ENCODE measurements around the gene UBE2J2.

Gene UBE2J2

DNA sequence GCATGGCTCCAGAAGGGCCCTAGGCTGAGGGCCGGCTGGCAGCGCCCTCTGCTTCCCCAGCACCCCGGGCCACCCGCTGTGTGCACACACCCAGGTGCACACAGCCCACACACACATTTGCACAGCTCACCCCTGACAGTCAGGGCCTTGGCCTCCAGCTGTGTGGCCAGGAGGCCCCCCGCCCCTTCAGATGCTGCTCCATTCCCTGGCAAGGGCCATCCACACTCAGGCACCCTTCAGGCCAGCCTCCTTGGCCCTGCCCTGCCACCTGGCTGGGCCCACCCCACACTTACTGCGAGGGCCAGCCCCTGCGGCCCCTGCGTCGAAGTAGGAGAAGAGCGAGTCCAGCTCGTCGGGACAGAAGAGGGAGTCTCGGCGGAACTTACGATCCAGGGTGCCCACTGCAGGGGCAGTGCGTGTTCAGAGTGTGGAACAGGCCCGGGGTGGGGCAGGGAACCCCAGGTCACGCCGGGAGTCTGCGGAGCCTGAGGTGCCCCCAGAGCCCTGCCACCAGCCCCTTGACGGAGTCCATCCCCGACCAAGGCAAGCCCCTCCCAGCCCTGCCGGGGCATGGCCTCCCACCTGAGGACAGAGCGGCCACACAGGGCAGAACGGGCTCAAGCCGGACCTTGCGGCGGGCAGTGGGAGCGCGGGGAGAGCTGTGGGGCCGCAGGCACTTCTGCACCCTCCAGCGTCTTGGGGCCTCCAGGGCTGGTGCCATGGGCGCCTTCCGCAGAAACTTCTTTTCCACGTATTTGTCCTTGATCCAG, 21.7 kb upstream of the UBE2J2 start:
- DNase-seq (ENCODE audit: extremely low read depth, low read depth), result no peak
- no peak for TF ChIP-seq CTCF (IDR thresholded peaks at IDR 0.05; ENCODE audit: low read depth, low read length, missing control alignments)
- H3K4me3 ChIP-seq (replicated peaks; ENCODE audit: low read depth, low read length), result no peak overlapping the region

- no peak overlapping the region for H3K4me3 ChIP-seq (replicated peaks; ENCODE audit: low read depth, low read length)
- TF ChIP-seq CTCF (IDR thresholded peaks at IDR 0.05; ENCODE audit: low read depth, low read length, missing control alignments), result no peak
- no peak for DNase-seq (ENCODE audit: extremely low read depth, low read depth)
These were observed 20.7 kb upstream of the UBE2J2 start for GRCh38 chr1:1294250-1294890.

- no peak for TF ChIP-seq CTCF (IDR thresholded peaks at IDR 0.05; ENCODE audit: low read depth, low read length, missing control alignments)
- H3K4me3 ChIP-seq (replicated peaks; ENCODE audit: low read depth, low read length), result no peak overlapping the region
- DNase-seq (ENCODE audit: extremely low read depth, low read depth), result no peak
These were observed 19.9 kb upstream of the UBE2J2 start for GRCh38 chr1:1293263-1294249.

GRCh38 chr1:1292851-1293250, 19.2 kb upstream of the UBE2J2 start:
- no peak overlapping the region for H3K4me3 ChIP-seq (replicated peaks; ENCODE audit: low read depth, low read length)
- DNase-seq (ENCODE audit: extremely low read depth, low read depth), result no peak
- TF ChIP-seq CTCF (IDR thresholded peaks at IDR 0.05; ENCODE audit: low read depth, low read length, missing control alignments), result no peak

DNA sequence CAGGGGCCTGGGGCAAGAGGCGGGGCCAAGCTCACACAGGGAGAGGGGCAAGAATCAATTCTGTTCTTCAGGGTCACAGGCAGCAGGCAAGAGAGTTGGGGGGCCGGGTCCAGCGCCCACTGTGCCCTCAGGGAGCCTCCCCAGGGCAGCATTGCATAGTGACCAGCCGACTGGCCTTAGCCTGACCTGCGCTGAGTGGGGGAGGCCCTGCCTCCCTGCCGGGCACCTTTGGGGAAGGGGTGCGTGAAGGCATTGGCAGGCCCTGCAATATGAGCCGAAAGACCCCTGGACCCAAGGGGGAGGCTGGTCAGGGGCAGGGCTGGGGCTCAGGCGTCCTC, 18.8 kb upstream of the UBE2J2 start:
- H3K4me3 ChIP-seq (replicated peaks; ENCODE audit: low read depth, low read length), result no peak overlapping the region
- no peak for TF ChIP-seq CTCF (IDR thresholded peaks at IDR 0.05; ENCODE audit: low read depth, low read length, missing control alignments)
- DNase-seq (ENCODE audit: extremely low read depth, low read depth), result no peak

DNA sequence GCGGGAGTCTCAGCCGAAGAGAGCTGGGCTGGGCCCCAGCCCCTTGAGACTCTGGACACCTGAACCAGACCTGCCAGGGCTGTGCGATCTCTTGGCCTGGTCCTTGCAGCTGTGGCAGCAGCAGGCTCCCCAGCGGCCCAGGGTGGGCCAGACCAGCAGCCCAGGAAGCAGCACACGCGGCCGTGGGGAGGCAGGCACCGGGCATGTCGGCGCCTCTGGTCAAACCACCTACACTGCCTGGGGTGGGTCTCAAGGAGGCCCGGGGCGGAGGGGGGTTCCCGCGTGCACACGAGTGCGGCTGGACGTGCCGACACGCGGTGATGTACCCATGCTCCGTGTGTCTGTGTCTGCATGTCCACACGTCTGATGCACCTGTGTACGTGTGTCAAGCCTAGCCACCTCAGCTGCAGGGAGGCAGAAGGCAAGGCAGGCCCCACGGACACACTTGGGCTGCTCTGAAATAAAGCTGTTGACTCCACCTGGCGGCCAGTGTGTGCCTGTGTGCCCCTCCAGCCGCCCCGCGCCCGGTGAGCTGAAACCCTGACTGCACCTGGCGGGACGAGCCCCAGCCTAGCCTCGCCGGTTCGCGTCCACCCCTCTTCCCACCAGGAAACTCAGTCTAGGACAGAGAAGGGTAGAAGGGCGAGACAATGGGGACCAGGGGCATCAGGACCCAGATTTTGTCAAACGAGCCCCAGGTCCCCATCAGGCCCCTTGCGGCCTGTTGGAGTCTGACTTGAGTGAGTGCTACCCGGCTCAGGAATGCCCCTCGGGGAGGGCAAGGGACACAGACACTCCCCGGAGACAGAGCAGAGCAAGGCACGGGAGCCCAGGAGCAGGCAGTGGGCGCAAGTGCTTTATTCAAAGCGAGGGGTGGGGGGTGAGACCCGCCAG, 18.1 kb upstream of the UBE2J2 start:
- DNase-seq (ENCODE audit: extremely low read depth, low read depth), result no peak
- H3K4me3 ChIP-seq (replicated peaks; ENCODE audit: low read depth, low read length), result no peak overlapping the region
- TF ChIP-seq CTCF (IDR thresholded peaks at IDR 0.05; ENCODE audit: low read depth, low read length, missing control alignments), result peak; percentile 54
